Measurements from ENCODE around the gene HS3ST3B1.

The HS3ST3B1 gene

GRCh38 chr17:14353861-14354474, 53.1 kb downstream of the HS3ST3B1 start:
- no peaks in the 10 kb centered on the region for H3K9me3 ChIP-seq (ENCODE audit: control insufficient read depth, insufficient read depth, low read length)
- no peaks in the 10 kb centered on the region for H3F3A ChIP-seq (ENCODE audit: control insufficient read depth, insufficient read depth)
- H3K4me1 ChIP-seq (ENCODE audit: control insufficient read depth, low read length), result no peaks in the 10 kb centered on the region
- H3K9me2 ChIP-seq (replicated peaks; ENCODE audit: control insufficient read depth, low read length), result no peaks in the 10 kb centered on the region
- no peaks in the 10 kb centered on the region for H3K79me2 ChIP-seq (ENCODE audit: control insufficient read depth, low read length)
- no peak overlapping the region for H3K4me3 ChIP-seq (ENCODE audit: low read length)
- H3K4me2 ChIP-seq (ENCODE audit: low read length), result no peak overlapping the region
- no peaks in the 10 kb centered on the region for H4K20me1 ChIP-seq (ENCODE audit: control insufficient read depth, insufficient read depth, low read depth, low read length)
- no peak for TF ChIP-seq CTCF (IDR thresholded peaks at IDR 0.05; ENCODE audit: low read depth, low read length, poor library complexity, severe bottlenecking)
- no peak for TF ChIP-seq EZH2phosphoT487 (IDR thresholded peaks at IDR 0.05; ENCODE audit: borderline replicate concordance, low read length)
- H3K27ac ChIP-seq (ENCODE audit: low read depth, low read length), result no peak overlapping the region
- no peaks in the 10 kb centered on the region for H3K36me3 ChIP-seq (ENCODE audit: control insufficient read depth, low read length)
- H3K27me3 ChIP-seq (ENCODE audit: control insufficient read depth, low read length), result no peaks in the 10 kb centered on the region

GRCh38 chr17:14354807-14355206, 53.9 kb downstream of the HS3ST3B1 start:
- Histone ChIP-seq H3K9me3 (ENCODE audit: control insufficient read depth, insufficient read depth, low read length) (no peaks in the 10 kb centered on the region), H3K4me3 (ENCODE audit: low read length) (no peak overlapping the region), H3F3A (ENCODE audit: control insufficient read depth, insufficient read depth) (no peaks in the 10 kb centered on the region), H3K27me3 (ENCODE audit: control insufficient read depth, low read length) (no peaks in the 10 kb centered on the region), H3K9me2 (replicated peaks; ENCODE audit: control insufficient read depth, low read length) (no peaks in the 10 kb centered on the region), H4K20me1 (ENCODE audit: control insufficient read depth, insufficient read depth, low read depth, low read length) (no peaks in the 10 kb centered on the region), H3K4me1 (ENCODE audit: control insufficient read depth, low read length) (no peaks in the 10 kb centered on the region), H3K36me3 (ENCODE audit: control insufficient read depth, low read length) (no peaks in the 10 kb centered on the region), H3K79me2 (ENCODE audit: control insufficient read depth, low read length) (no peaks in the 10 kb centered on the region), H3K27ac (ENCODE audit: low read depth, low read length) (no peak overlapping the region), H3K4me2 (ENCODE audit: low read length) (no peak overlapping the region)
- TF ChIP-seq CTCF (IDR thresholded peaks at IDR 0.05; ENCODE audit: low read depth, low read length, poor library complexity, severe bottlenecking) (no peak), EZH2phosphoT487 (IDR thresholded peaks at IDR 0.05; ENCODE audit: borderline replicate concordance, low read length) (no peak)

GRCh38 chr17:14355556-14355955, 54.7 kb downstream of the HS3ST3B1 start:
- Histone ChIP-seq H3K79me2 (ENCODE audit: control insufficient read depth, low read length) (no peaks in the 10 kb centered on the region), H4K20me1 (ENCODE audit: control insufficient read depth, insufficient read depth, low read depth, low read length) (no peaks in the 10 kb centered on the region), H3K27ac (ENCODE audit: low read depth, low read length) (no peak overlapping the region), H3K9me3 (ENCODE audit: control insufficient read depth, insufficient read depth, low read length) (no peaks in the 10 kb centered on the region), H3K27me3 (ENCODE audit: control insufficient read depth, low read length) (no peaks in the 10 kb centered on the region), H3F3A (ENCODE audit: control insufficient read depth, insufficient read depth) (no peaks in the 10 kb centered on the region), H3K9me2 (replicated peaks; ENCODE audit: control insufficient read depth, low read length) (no peaks in the 10 kb centered on the region), H3K36me3 (ENCODE audit: control insufficient read depth, low read length) (no peaks in the 10 kb centered on the region), H3K4me1 (ENCODE audit: control insufficient read depth, low read length) (no peaks in the 10 kb centered on the region), H3K4me3 (ENCODE audit: low read length) (no peak overlapping the region), H3K4me2 (ENCODE audit: low read length) (no peak overlapping the region)
- TF ChIP-seq EZH2phosphoT487 (IDR thresholded peaks at IDR 0.05; ENCODE audit: borderline replicate concordance, low read length), result no peak
- no peak for TF ChIP-seq CTCF (IDR thresholded peaks at IDR 0.05; ENCODE audit: low read depth, low read length, poor library complexity, severe bottlenecking)
